Measurements from ENCODE around the gene SMYD3.

DNA sequence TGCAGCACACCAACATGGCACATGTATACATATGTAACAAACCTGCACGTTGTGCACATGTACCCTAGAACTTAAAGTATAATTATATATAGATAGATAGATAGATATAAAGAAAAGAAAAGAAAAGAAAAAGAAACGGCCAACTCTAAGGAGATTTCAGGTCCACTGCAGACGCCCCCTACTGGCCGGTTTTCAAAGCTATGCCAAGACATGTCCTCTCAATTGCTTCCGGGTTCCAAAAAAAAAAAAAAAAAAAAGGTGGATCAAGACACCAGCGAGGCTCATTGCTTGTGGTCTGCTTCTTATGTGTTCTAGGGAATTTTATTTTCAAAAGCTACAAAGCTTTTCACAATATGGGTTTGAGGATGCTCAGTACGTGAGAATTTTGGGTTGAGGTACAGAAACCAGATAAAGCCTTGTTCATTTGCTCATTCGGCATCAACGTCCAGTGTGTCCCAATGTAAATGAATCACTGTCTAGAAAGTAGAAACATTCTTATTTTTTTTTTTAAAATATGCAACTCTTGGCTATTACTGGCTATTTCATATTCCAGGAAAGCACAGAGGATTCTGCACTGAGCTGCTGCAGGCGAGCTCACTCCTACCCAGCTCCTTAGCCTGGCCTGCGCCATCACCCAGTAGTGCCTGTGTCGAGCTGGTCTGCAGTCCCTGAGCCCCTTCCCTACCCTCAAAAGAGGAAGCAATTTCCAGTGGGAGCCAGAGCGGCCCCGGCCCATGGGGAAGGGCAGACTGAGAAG, 709.3 kb downstream of the SMYD3 start:
- TF ChIP-seq, protein P1, sequence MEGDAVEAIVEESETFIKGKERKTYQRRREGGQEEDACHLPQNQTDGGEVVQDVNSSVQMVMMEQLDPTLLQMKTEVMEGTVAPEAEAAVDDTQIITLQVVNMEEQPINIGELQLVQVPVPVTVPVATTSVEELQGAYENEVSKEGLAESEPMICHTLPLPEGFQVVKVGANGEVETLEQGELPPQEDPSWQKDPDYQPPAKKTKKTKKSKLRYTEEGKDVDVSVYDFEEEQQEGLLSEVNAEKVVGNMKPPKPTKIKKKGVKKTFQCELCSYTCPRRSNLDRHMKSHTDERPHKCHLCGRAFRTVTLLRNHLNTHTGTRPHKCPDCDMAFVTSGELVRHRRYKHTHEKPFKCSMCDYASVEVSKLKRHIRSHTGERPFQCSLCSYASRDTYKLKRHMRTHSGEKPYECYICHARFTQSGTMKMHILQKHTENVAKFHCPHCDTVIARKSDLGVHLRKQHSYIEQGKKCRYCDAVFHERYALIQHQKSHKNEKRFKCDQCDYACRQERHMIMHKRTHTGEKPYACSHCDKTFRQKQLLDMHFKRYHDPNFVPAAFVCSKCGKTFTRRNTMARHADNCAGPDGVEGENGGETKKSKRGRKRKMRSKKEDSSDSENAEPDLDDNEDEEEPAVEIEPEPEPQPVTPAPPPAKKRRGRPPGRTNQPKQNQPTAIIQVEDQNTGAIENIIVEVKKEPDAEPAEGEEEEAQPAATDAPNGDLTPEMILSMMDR (IDR thresholded peaks at IDR 0.05), result peak in 7 of 12 donors; percentile 6 to 33 (median 20)
- TF ChIP-seq POLR2A (IDR thresholded peaks at IDR 0.05), result no peak

All from heart left ventricle (tissue), 13 donors.